ENCODE results near the gene TNIK. TPM values are rescaled to one million over a fixed set of nuclear protein-coding genes. Genes with fewer than 3 reads are reported as not detected.

Gene TNIK
- total and polyA plus RNA-seq, 10 of the 15 experiments (the other 5 are each of a cell fraction or from before 2014, with no cell fraction given), result 13.9 to 74.3 (median 48.2) TPM

DNA sequence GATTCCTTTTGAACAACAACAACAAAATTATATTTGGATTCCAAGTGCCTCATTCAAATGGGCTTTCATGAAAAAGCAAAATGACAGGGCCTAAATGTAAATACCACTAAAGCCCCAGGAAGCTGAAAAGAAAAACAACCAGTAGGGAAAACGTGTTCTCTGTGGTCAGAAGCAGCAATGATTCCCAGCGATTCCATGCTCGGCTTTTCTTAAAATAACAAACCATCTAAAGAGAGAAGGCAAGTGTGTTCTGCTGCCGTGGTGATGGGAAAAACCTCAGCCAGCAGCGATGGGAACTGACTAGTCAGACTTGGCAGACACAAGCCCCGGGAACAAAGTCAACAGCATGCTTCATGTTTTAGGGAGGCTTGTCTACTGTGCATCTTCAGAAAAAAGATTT is 153.6 kb downstream of the TNIK start:
- intact Hi-C loops (cut with micrococcal nuclease; ENCODE audit: unreplicated experiment), result no loop called here
- DNase-seq (ENCODE audit: low read depth, low spot score), result no peak
- no peaks in the 10 kb centered on the region for H4K20me1 ChIP-seq (ENCODE audit: control insufficient read depth, insufficient read depth)
- FAIRE-seq, result no peak
- ChIA-PET RAD21 (ENCODE audit: unreplicated experiment) (no interaction called here), SMC1A (ENCODE audit: uncharacterized antibody, unreplicated experiment) (interaction anchor here (1.0 to 1.9 kb wide), 7 partner anchors 10 to 42 kb away, joined by 3 to 6 read pairs (median 3); no protein-coding TSS in a partner anchor), POLR2A (interaction anchor here (0.6 kb wide), 1 partner anchor 51 kb away, joined by 4 read pairs; no protein-coding TSS in a partner anchor), CTCF (no interaction called here)
- in situ Hi-C loops (cut with MboI), result no loop called here
- ATAC-seq, result peak; percentile 15
- no peaks in the 10 kb centered on the region for H3K27me3 ChIP-seq (replicated peaks in 1 of 2; ENCODE audit: control insufficient read depth in 2 of 2, insufficient read depth in 2 of 2, low read length in 1 of 2)
- H3K9ac ChIP-seq (ENCODE audit: control insufficient read depth, insufficient read depth, low read length), result no peak overlapping the region
- no TSS peak for BruUV-seq (replicated peaks)
- no peaks in the 10 kb centered on the region for H3K36me3 ChIP-seq (ENCODE audit: control insufficient read depth in 2 of 2, insufficient read depth in 2 of 2, low read length in 1 of 2)
- no peak for TF ChIP-seq TBL1XR1 (IDR thresholded peaks at IDR 0.05; ENCODE audit: low read depth, low read length)
- TF ChIP-seq, protein P1, sequence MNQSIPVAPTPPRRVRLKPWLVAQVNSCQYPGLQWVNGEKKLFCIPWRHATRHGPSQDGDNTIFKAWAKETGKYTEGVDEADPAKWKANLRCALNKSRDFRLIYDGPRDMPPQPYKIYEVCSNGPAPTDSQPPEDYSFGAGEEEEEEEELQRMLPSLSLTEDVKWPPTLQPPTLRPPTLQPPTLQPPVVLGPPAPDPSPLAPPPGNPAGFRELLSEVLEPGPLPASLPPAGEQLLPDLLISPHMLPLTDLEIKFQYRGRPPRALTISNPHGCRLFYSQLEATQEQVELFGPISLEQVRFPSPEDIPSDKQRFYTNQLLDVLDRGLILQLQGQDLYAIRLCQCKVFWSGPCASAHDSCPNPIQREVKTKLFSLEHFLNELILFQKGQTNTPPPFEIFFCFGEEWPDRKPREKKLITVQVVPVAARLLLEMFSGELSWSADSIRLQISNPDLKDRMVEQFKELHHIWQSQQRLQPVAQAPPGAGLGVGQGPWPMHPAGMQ (IDR thresholded peaks at IDR 0.05; ENCODE audit: borderline replicate concordance), result no peak
- no peak for TF ChIP-seq NFYA (IDR thresholded peaks at IDR 0.05; ENCODE audit: borderline replicate concordance, low read depth, low read length)
- no peak for TF ChIP-seq RAD21 (IDR thresholded peaks at IDR 0.05; ENCODE audit: insufficient read depth, low read depth, low read length)
- TF ChIP-seq, protein P2, sequence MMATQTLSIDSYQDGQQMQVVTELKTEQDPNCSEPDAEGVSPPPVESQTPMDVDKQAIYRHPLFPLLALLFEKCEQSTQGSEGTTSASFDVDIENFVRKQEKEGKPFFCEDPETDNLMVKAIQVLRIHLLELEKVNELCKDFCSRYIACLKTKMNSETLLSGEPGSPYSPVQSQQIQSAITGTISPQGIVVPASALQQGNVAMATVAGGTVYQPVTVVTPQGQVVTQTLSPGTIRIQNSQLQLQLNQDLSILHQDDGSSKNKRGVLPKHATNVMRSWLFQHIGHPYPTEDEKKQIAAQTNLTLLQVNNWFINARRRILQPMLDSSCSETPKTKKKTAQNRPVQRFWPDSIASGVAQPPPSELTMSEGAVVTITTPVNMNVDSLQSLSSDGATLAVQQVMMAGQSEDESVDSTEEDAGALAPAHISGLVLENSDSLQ (IDR thresholded peaks at IDR 0.05), result no peak
- no peak for TF ChIP-seq CBFB (IDR thresholded peaks at IDR 0.05; ENCODE audit: low read depth)
- no peak for TF ChIP-seq HCFC1 (IDR thresholded peaks at IDR 0.05; ENCODE audit: low read length)
- TF ChIP-seq HDGF (IDR thresholded peaks at IDR 0.05), result no peak
- no peak for TF ChIP-seq SREBF1 (IDR thresholded peaks at IDR 0.05; ENCODE audit: low read length)
- no peak for TF ChIP-seq CREB1 (IDR thresholded peaks at IDR 0.05; ENCODE audit: low read depth)
- TF ChIP-seq, protein P3, sequence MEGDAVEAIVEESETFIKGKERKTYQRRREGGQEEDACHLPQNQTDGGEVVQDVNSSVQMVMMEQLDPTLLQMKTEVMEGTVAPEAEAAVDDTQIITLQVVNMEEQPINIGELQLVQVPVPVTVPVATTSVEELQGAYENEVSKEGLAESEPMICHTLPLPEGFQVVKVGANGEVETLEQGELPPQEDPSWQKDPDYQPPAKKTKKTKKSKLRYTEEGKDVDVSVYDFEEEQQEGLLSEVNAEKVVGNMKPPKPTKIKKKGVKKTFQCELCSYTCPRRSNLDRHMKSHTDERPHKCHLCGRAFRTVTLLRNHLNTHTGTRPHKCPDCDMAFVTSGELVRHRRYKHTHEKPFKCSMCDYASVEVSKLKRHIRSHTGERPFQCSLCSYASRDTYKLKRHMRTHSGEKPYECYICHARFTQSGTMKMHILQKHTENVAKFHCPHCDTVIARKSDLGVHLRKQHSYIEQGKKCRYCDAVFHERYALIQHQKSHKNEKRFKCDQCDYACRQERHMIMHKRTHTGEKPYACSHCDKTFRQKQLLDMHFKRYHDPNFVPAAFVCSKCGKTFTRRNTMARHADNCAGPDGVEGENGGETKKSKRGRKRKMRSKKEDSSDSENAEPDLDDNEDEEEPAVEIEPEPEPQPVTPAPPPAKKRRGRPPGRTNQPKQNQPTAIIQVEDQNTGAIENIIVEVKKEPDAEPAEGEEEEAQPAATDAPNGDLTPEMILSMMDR (IDR thresholded peaks at IDR 0.05 in 2 of 3, conservative IDR thresholded peaks at IDR 0.05 in 1 of 3; ENCODE audit: control insufficient read depth in 2 of 3, extremely low read depth in 1 of 3, insufficient read depth in 1 of 3, low read depth in 3 of 3, low read length in 3 of 3), result no peak
- no peak for TF ChIP-seq SMAD5 (IDR thresholded peaks at IDR 0.05; ENCODE audit: low read depth)
- TF ChIP-seq TCF7 (IDR thresholded peaks at IDR 0.05; ENCODE audit: borderline replicate concordance), result no peak
- TF ChIP-seq, protein P4, sequence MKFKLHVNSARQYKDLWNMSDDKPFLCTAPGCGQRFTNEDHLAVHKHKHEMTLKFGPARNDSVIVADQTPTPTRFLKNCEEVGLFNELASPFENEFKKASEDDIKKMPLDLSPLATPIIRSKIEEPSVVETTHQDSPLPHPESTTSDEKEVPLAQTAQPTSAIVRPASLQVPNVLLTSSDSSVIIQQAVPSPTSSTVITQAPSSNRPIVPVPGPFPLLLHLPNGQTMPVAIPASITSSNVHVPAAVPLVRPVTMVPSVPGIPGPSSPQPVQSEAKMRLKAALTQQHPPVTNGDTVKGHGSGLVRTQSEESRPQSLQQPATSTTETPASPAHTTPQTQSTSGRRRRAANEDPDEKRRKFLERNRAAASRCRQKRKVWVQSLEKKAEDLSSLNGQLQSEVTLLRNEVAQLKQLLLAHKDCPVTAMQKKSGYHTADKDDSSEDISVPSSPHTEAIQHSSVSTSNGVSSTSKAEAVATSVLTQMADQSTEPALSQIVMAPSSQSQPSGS (IDR thresholded peaks at IDR 0.05; ENCODE audit: low read length), result no peak
- no peak for TF ChIP-seq GABPA (IDR thresholded peaks at IDR 0.05; ENCODE audit: low read depth)
- TF ChIP-seq NR2C1 (IDR thresholded peaks at IDR 0.05), result no peak
- no peak for TF ChIP-seq TAF1 (IDR thresholded peaks at IDR 0.05; ENCODE audit: borderline replicate concordance, low read depth, low read length)
- peaks cover 19% of the 10 kb centered on the region; the same call in 2 of the 3 replicates for H3K9me3 ChIP-seq (replicated peaks; ENCODE audit: control insufficient read depth, insufficient read depth, low read length)
- peak overlapping the region; percentile 38; the same call in 1 of the 2 replicates for H3K27ac ChIP-seq (ENCODE audit: control insufficient read depth, insufficient read depth)
- H3K4me1 ChIP-seq (ENCODE audit: control insufficient read depth, insufficient read depth, low read length), result peaks cover 13% of the 10 kb centered on the region
- H2AFZ ChIP-seq (ENCODE audit: control insufficient read depth, low read depth, low read length), result no peak overlapping the region
- 89% methylated on average over 6 of the region's 6 CpGs for WGBS (ENCODE audit: insufficient coverage, insufficient replicate concordance, low lambda C conversion rate, missing lambda C conversion rate)
- H3K4me3 ChIP-seq, result no peak overlapping the region
- no peak overlapping the region for H3K4me2 ChIP-seq (ENCODE audit: control insufficient read depth, insufficient read depth)
- peaks cover 85% of the 10 kb centered on the region for H3K79me2 ChIP-seq (ENCODE audit: control insufficient read depth, insufficient read depth, low read length)

Measured in GM12878 (cell line).